Stimulated activated CD4-positive, alpha-beta T cell treated with anti-CD3 and anti-CD28 coated beads, TNF-alpha, amount 100 ng/mL, for 24 hours (primary cell): ENCODE results near the gene PLAAT5.

Experiments
- DNase-seq, 3 experiments: peaks; one replicate each; pipeline ENCODE4 v3.0.0-alpha.2; 2020; ENCODE audit warnings: low read depth in 3 of 3

Gene PLAAT5

DNA sequence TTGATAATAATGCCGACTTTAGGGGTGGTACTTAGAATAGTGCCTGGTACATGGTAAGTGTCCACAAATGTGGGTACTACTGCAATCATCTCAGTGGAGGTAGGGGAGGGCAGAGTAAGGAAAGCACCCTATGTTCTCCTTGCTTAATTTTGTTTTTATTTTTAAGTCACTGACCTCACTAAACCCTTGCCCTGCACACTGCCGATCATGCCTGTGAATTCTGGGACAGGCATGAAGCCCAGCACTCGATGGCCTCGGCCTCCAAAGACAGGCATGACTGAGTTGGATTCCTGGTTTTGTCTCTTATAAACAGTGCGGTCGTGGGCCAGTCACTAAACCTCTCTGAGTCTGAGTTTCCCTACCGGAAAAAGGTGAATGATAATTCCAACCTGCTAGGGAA, 21.8 kb upstream of the PLAAT5 start:
- no peak for DNase-seq

DNA sequence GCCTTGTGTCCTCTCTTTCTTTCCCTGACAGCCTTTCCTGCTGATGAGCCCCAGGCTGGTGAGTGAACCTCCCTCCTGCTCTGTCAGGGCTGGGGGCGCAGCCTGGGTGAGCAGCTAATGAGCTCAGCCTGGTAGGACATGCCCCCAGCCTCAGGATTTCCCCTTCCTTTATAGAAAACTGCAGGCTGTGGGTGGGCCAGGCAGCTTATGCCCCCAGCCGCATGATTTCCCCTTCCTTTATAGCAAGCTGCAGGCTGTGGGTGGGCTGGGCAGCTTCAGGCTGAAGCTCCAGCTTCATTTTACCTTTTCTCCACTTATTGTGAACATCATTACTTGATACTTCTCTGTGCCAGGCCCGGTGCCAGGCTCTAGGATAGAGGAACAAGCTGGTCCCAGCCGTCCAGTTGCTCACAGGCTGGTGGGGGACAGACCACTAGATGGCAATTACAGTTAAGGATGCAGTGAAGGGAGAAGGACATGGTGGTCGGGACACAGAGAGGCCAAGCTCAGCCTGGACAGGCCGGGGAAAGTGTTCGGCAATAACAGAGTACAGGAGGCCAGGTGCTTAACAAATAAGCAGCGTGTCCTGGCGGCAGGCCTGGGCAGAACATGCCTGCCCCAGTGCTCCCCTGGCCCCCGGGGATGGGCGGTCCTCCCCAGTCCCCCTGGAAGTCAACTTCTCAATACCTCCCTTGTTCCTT, 20.2 kb upstream of the PLAAT5 start:
- DNase-seq: no peak

DNA sequence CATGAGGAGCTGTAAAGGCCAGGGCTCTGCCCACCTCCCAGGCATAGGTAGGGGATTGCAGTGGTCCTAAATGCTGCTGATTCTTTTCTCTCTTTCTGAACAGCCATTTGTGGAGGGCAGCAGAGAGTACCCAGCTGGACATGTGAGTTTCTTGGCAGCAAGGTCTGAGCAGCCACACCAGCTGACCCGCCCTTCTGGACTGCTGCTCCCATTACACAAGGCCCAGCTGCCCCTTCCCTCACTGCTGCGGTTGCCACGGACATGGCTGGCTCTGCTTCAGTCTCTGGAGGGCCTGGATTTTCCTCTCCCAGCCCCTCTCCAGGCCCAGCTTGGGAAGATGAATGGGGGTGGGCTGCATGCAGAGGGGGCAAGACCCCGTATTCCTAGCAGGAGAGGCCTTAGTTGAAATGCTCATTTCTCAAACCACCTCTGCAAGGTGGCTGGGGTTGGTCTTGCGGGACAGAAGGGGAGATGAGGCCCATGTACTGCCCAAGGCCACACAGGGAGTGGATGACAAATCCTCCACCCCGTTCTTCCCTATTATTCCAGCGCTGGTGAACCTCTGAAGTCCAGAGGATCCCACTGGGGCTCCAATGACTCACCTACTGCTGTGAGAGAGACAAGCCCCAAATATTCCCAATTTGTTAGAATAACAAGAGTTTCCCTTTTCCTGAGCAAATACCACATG, 19.5 kb upstream of the PLAAT5 start:
- no peak for DNase-seq

DNA sequence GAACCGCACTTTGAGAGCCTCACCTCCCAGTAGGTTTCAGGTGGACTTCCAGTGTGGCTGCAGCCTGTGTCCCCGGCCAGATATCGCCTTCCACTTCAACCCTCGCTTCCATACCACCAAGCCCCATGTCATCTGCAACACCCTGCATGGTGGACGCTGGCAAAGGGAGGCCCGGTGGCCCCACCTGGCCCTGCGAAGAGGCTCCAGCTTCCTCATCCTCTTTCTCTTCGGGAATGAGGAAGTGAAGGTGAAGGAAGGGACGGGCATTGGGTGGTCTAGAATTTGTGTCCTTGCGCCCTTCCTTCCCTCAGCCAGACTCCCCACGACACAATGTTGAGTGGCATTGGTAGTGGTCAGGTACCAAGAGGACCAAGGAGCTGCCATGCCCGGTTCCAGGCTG, 17.8 kb upstream of the PLAAT5 start:
- DNase-seq: no peak

DNA sequence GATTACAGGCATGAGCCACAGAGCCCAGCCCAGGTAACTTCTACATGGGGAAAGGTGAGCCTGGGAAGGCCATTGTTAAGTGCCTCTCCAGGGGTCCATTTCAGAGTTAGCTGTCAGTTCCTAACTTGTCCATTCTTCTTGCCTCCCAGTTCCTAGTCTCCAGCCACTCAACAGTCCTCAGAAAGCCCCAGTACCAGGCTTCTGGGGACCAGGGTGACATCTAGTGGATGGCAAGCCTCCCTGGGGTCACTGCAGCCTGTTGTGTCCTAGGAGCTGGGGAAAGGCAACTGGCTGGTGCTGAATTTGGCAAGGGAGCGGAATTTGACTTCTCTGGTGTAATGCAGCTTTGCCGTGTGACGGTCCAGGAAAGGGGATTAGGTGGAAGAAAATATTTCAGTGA, 17.0 kb upstream of the PLAAT5 start:
- no peak for DNase-seq

DNA sequence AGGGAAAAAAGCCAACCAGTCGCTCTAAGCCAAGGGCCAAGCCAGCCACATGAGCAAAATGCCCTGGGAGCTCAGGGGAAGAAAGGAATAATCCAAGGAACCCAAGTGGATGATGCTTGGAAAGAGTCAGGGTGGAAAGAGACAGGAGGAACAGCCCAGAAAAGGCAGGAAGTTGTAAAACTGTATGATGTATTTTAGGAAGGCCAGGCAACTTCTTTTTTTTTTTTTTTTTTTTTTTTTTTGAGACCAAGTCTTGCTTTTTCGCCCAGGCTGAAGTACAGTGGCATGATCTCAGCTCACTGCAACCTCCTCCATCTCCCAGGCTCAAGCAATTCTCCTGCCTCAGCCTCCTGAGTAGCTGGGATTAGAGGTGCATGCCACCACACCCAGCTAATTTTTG, 16.5 kb upstream of the PLAAT5 start:
- DNase-seq: no peak

DNA sequence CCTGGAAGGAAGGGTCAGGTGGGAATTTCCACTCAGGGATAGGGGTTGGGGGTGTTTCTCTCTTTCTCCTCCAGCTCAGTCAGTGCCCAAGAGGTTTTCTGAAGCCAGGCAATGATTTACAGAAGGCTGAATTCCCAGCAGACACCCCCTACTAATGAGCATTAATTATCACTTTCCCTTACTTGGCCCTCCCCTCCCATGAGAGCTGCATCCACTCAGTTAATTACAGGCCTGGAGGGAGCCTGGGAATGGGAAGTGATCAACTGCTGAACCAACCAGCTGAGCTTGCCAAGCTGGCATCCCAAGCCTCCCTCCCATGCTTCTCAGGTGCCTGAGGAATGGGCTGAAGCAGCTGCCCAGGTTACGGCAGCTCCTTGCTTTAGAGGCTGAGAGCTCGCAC, 15.9 kb upstream of the PLAAT5 start:
- no peak for DNase-seq

DNA sequence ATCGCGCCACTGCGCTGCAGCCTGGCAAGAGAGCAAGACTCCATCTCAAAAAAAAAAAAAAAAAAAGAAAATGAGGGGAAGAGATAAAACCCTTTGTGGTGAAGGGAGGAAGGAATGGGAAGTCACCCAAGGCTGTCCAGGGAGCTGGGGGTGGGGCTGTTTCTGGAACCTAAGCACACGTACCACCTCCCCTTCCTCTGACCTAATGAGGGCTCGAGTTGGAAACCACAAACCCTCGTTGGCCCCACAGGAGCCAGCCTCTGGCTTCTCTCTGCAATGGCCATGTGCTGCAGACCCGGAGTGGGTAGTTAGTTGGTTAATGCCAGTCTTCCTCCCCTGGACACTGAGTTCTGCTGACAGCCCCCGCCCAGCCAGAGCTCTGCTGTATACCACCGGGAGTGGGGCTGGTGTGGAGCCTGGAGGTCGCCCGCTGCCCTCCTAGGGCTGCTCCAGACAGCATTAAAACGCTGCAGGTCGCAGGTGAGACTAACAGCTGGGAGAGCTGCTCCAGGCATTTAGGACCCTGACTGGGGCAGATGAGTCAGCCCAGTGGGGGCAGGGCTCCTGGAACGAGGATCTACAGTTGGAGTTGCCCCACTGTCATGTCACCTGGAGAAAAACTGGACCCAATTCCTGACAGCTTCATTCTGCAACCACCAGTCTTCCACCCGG, 15.0 kb upstream of the PLAAT5 start, which contains the start of gene LGALS12:
Gene LGALS12 (plus strand): TSS at position 228 of the 672 bp plus-strand sequence. CDS start 375 bp downstream, at position 603.
- DNase-seq: no peak

DNA sequence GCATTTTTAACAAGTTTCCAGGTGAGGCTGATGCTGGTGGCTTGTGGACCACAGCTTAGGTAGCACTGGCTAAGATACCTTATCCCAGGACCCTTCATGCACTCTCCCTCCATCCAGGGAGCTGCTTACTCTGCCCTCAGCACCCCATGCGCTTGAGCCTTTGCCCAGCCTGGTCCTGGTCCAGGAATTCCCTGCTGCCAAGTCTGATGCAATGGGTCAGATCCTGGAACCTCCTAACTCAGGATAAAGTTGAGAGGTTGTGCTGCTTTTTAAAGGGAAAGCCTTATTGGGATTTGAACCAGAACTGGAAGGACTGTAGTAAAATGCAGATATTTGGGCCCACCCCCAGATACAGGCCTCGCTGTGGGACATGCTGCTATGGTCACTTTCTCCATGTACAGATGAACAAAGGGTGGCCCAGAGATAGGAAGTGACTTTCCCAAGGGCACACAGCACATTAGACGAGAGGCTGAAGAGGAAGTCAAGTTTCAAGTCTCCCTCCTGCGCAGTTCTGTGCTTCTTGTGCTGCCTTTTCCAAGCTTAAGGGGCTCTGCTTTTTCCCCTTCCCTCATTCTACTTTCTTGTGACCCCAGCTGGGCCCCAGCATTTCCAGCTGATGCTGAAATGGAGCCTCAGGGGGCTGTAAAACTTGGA, 14.1 kb upstream of the PLAAT5 start:
- no peak for DNase-seq

DNA sequence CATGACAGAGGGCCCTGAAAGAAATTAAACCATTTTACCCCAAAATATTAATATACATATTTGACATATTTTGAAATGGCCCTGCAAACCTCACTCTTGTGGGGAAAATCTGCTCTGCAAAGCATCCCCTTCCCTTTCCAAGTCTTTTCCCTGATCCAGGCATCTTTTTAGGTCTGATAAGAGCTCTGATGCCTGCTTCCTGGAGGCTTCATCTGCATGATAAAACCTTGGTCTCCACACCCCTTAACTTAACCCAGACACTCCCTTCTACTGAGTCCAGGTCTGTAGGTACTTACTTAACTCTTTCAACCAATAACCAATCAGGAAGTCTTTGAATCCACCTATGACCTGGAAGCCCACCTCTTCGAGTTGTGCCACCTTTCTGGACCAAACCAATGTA, 13.1 kb upstream of the PLAAT5 start:
- no peak for DNase-seq

DNA sequence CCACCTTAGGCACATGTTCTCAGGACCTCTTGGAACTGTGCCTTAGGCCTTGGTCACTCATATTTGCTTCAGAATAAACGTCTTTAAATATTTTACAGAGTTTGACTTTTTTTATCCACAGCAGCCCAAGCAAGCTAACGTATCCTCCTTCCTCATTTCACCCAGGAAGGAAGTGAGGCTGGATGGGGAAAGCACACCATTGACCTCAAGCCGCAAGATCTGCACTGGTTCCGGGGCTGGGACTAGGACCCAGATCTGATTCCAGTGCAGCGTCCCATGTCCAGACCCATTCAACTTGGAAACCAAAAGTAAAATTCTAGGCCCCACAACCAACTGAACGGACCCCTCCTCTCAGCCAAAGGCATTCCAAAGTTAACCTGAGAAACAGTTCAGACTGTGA, 12.5 kb upstream of the PLAAT5 start:
- DNase-seq: no peak

DNA sequence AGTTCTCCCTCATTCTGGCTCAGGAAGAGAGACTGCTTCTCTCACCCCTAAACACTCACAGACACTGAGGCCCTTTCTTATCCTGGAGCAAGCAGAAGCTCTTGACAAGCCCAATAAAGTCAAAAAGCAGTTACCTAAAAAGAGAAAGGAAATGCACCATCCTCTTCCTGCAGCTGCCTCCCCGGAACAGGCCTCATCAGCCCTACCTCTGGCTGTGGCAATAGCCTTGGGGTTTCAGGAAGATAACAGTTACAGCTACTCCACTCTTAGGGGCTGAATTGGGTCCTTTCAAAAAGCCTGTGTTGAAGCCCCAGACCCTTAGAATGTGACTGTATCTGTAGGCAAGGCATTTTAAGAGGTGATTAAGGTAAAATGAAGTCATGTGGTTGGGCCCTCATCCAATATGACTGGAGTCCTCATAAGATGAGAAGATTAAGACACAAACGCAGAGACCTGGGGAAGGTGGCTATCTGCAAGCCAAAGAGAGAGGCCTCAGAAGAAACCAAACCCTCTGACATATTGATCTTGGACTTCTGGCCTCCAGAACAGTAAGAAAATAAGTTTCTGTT, 11.4 kb upstream of the PLAAT5 start:
- DNase-seq: no peak

DNA sequence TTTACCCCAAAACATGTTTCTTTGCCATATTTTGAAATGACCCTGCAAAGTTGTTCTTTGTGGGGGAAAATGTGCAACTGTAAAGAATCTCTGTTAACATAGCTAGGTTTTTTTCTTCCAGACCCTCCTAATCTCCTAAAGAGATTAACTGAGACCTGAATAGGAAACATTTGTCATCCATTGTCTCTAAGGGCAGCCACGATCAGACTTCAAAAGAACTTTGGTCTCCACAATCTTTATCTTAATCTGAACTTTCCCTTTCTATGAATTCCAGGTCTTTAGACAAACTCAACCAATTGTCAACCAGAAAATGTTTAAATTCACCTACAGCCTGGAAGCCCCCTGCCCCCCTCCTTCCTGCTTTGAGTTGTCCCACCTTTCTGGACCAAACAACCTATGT, 10.3 kb upstream of the PLAAT5 start:
- DNase-seq: no peak

DNA sequence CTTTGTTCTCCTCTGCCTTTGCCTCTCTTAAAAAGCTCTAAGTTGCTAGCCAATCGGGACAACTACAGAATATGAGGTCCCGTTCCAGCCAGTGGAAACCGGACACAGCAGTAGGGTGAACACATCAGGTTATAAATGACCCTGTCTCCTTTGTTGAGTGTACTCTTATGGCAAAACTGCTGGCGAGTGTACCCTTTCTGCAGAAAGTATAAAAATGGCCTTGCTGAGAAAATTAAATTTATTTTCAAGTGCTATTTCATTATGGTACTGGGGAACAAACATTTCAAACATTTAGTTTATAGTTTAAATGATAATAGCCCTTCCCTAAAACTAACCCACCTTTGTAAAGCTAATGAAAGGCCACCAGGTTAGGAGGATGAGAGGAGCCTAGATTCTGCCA, 8.9 kb upstream of the PLAAT5 start:
- DNase-seq: no peak

DNA sequence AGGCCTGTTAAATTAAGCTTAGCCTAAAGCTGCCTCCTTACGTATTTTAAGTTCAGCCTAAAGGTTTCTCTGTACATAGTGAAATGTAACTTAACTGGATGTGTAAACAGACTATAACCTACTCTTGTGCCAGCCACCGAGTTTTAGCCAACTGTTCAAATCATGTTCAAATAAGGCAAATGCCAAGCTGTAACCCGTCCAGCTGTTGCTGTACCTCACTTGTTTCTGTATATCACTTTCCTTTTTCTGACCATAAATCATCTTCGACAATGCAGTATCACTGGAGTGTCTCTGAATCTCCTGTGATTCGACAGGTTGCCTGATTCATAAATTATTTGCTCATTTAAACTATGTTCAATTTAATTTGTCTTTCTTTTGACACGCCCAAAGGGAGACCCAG, 4.0 kb upstream of the PLAAT5 start:
- DNase-seq: no peak

DNA sequence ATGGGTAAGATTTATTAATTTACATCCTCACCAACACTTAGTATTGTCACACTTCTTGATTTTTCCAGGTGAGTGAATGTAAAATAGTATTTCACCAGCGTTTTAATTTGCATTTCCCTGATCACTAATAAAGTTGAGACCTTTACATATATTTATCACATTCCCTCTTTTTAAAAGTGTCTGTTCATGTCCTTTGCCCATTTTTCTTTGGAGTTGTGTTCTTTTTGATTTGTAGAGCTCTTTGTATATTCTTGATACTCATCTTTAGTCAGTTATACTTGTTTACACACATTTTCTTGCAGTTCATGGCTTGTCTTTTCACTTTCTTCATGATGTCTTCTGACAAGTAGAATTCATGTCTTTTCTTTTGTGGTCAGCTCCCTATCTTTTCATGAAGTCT, 2.2 kb upstream of the PLAAT5 start:
- no peak for DNase-seq

DNA sequence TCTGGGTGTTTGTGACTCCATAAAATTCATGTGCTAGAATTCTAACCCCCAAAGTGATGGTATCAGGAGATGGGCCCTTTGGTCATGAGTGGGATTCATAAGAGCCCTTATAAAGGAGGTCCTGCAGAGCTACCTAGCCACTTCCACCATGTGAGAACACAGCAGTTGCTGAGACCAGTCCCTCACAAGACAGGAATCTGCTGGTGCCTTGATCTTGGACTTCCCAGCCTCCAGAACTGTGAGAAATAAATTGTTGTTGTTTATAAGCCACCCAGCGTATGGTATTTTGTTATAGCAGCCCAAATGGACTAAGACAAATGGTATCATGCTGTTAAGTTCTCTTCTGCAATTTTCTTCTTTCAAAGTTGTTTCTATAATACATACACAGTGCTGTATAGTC, 1.5 kb upstream of the PLAAT5 start:
- no peak for DNase-seq

DNA sequence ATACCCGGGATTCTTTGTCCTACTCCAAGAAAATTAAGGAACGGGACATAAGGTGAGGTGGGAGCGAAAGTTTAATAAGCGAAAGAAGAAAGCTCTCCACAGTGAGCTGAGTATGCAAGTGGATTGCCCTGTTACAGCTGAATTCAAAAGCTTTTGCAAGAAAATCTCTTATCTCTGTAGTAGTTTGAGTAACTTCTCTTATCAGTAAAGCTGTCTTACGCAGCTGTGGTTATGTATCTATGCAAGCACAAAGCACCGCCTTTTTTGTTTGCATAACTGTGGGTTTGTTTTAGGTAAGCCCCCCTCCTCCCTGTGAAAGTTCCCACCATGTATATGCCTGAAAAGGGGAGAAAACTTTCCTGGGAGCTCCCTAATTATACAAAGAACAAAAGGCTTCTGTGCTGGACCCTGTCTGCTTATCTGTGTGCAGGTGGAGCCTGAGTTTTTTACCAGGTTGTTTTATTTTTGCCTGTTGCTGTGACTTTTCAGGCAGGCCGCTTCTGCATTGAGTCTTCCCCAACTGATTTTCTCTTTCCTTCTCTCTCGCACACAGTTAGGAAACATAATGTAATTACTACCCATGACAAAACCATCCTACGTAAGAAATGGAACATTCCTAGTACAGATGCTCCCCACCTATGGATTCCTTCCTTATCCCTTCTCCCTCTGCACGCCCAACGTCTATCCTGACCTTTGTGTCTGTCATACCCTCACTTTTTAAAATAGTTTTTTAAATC, 837 bp upstream of the PLAAT5 start:
- DNase-seq: no peak

DNA sequence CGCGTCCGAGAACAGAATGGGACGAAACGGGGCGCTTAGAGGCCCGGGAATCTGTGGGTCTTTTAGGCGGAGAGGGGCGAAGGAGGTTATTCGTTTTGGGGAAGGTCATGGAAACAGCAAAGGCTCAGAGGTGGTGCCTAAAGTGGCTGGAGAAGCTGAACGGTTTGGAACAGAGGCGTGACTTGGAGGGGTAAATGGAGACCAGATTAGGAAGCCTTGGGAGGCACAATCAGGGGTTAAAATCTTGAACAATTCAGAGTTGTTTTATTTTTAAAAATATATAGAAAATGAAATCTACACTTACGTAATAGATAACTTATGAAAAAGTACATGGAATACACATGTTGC, 247 bp upstream of the PLAAT5 start:
- DNase-seq: no peak

DNA sequence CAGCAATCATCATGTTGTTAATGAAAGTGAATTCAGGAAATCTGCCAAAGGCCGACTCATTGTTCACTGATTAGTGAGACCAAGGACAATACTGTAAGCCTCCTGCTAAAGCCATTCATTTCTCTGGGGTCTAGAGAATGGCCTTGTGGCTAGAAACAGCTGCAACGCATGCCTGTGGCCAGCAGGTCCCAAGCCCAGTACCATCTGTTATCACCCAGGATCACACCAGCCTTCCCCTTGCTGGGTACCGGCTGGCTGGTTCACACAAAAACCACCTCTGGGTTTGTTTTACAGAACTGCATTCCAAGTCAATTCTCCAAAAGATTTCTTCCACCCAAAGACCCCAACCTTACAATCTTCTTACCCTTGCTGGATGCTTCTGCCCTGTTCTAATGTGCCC, 1.1 kb downstream of the PLAAT5 start:
- no peak for DNase-seq

DNA sequence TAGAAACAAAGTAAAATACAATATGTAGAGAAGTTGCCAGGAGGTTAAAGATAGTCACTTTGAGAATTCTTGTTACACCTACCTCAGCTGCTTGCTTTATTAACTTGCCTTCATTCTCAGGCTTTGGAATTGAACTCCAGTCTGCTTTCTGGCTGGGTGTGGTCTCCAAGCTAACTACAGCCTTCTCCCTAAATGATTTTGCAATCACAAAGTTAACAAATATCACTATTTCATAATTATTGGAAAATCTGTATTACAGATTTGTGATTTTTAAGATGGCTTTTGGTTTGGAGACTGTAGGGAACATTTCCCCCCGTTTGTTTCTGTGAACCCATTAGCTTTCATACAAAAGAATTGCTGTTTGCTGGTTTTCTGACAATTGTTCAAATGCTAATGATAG, 2.2 kb downstream of the PLAAT5 start:
- DNase-seq: no peak

DNA sequence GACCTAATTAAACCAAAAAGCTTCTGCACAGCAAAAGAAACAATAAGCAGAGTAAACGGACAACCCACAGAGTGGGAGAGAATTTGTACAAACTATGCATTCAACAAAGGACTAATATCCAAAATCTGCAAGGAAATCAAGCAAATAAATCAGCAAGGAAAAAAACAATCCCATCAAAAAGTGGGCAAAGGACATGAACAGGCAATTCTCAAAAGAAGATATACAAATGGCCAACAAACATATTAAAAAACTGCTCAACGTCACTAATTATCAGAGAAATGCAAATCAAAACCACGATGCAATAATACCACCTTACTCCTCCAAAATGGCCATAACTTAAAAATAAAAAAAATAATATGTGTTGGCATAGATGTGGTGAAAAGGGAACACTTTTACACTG, 5.2 kb downstream of the PLAAT5 start:
- no peak for DNase-seq
